H1 (cell line): ENCODE results near the gene RHOV. TPM values are rescaled to one million over a fixed set of nuclear protein-coding genes. Genes with fewer than 3 reads are reported as not detected.

Source experiments
- CTCF ChIA-PET: fragments of 300-600 bp; sonication (Branson Sonifier 250); formaldehyde crosslinking; loops from one replicate; lab custom pipeline; 2021; ENCODE audit not compliant: partially characterized antibody; lab: Charles Lee
- POLR2A ChIA-PET: fragments of 300-600 bp; sonication (Branson Sonifier 250); formaldehyde crosslinking; loops from one replicate; lab custom pipeline; 2021; ENCODE audit warnings: inconsistent platforms; ENCODE audit not compliant: partially characterized antibody; lab: Charles Lee
- DNase-seq, 2 experiments: peaks; one replicate each; pipeline versions ENCODE4 v3.0.0 to v3.0.0-alpha.2; 2010 to 2022; ENCODE audit warnings: low spot score in 2 of 2, low read depth in 1 of 2, mixed read lengths in 1 of 2
- FAIRE-seq: peaks from 2 replicates; lab custom pipeline; 2011; peaks lifted over from hg19 to GRCh38; lab: Jason Lieb, UNC
- H2AFZ ChIP-seq: 2 replicates; pipeline ENCODE4 v1.8.1; 2012; ENCODE audit warnings: low read length, inconsistent platforms
- H2AK5ac ChIP-seq: 2 replicates; pipeline ENCODE4 v1.6.1; 2013; ENCODE audit warnings: low read depth, low read length
- H2BK120ac ChIP-seq: replicated peaks from 2 replicates; pipeline ENCODE3; 2013; ENCODE audit warnings: low read depth, low read length, inconsistent platforms
- H2BK12ac ChIP-seq: 2 replicates; pipeline ENCODE4 v1.6.1; 2013; ENCODE audit warnings: low read depth, low read length
- H2BK15ac ChIP-seq: 2 replicates; pipeline ENCODE4 v1.6.1; 2013; ENCODE audit warnings: low read length
- H2BK20ac ChIP-seq: 2 replicates; pipeline ENCODE4 v1.6.1; 2013; ENCODE audit warnings: low read length
- H2BK5ac ChIP-seq: 2 replicates; pipeline ENCODE4 v1.6.1; 2013; ENCODE audit warnings: low read depth, low read length
- H3K14ac ChIP-seq: 2 replicates; pipeline ENCODE4 v1.6.1; 2013; ENCODE audit warnings: inconsistent platforms; ENCODE audit not compliant: insufficient read length
- H3K18ac ChIP-seq: 2 replicates; pipeline ENCODE4 v1.6.1; 2013; ENCODE audit warnings: low read length; ENCODE audit errors: extremely low read depth
- H3K23ac ChIP-seq: 2 replicates; pipeline ENCODE4 v1.6.1; 2013; ENCODE audit warnings: inconsistent platforms; ENCODE audit not compliant: insufficient read length
- H3K23me2 ChIP-seq: 2 replicates; pipeline ENCODE4 v1.6.1; 2013; ENCODE audit warnings: low read depth, low read length
- H3K27ac ChIP-seq: 2 replicates; pipeline ENCODE4 v1.6.1; 2011; ENCODE audit warnings: low read depth, low read length, inconsistent platforms
- H3K27me3 ChIP-seq, 4 experiments: replicated peaks in 1 of 4; 1 replicate in 1 of 4; 2 replicates in 3 of 4; pipeline versions ENCODE4 v1.6.1 to v1.8.1; 2011 to 2013; ENCODE audit warnings: low read length in 3 of 4, mild to moderate bottlenecking in 3 of 4, inconsistent platforms in 2 of 4, mixed read lengths in 2 of 4, moderate library complexity in 1 of 4; ENCODE audit not compliant: control insufficient read depth in 3 of 4, insufficient read depth in 3 of 4; ENCODE audit errors: extremely low read depth in 1 of 4
- H3K36me3 ChIP-seq, 4 experiments: 2 replicates each; pipeline versions ENCODE4 v1.6.1 to v1.8.1; 2011 to 2013; ENCODE audit warnings: mild to moderate bottlenecking in 4 of 4, low read length in 3 of 4, moderate library complexity in 2 of 4, control low read depth in 1 of 4, inconsistent platforms in 1 of 4; ENCODE audit not compliant: insufficient read depth in 4 of 4, control insufficient read depth in 2 of 4
- H3K4ac ChIP-seq: replicated peaks from 2 replicates; pipeline ENCODE3; 2013; ENCODE audit warnings: low read length, low read depth, mixed read lengths, inconsistent platforms; ENCODE audit not compliant: insufficient read length
- H3K4me1 ChIP-seq, 4 experiments: replicated peaks in 1 of 4; 1 replicate in 1 of 4; 2 replicates in 3 of 4; pipeline versions ENCODE4 v1.6.1 to v1.8.1; 2011 to 2013; ENCODE audit warnings: low read length in 3 of 4, inconsistent platforms in 2 of 4, mixed read lengths in 1 of 4; ENCODE audit not compliant: insufficient read depth in 4 of 4, control insufficient read depth in 3 of 4
- H3K4me2 ChIP-seq, 2 experiments: 2 replicates each; pipeline versions ENCODE4 v1.6.1 to v1.8.1; 2011 to 2013; ENCODE audit warnings: low read depth in 2 of 2, low read length in 2 of 2, control low read depth in 1 of 2, inconsistent platforms in 1 of 2, mild to moderate bottlenecking in 1 of 2; ENCODE audit not compliant: insufficient read depth in 1 of 2
- H3K4me3 ChIP-seq, 4 experiments: fragments of 200-600, 300-600 bp in 1 of 4; sonication (generic), shearing (Covaris generic), sonication (Bioruptor Twin) in 1 of 4; 2 replicates each; pipeline versions ENCODE4 v1.5.1 to v1.8.1; 2011 to 2016; ENCODE audit warnings: low read length in 4 of 4, low read depth in 3 of 4, control low read depth in 2 of 4, inconsistent platforms in 2 of 4, mild to moderate bottlenecking in 2 of 4, mixed read lengths in 1 of 4, moderate library complexity in 1 of 4; ENCODE audit not compliant: insufficient read depth in 2 of 4; ENCODE audit errors: extremely low read depth in 1 of 4
- H3K56ac ChIP-seq: replicated peaks from 2 replicates; pipeline ENCODE3; 2013; ENCODE audit warnings: low read depth, mild to moderate bottlenecking, mixed read lengths, low read length, inconsistent platforms; ENCODE audit not compliant: insufficient read length
- H3K79me1 ChIP-seq: 2 replicates; pipeline ENCODE4 v1.6.1; 2013; ENCODE audit warnings: low read depth, low read length, control low read depth
- H3K79me2 ChIP-seq, 2 experiments: 2 replicates each; pipeline versions ENCODE4 v1.6.1 to v1.8.1; 2012 to 2013; ENCODE audit warnings: low read length in 2 of 2, mild to moderate bottlenecking in 2 of 2, inconsistent platforms in 1 of 2; ENCODE audit not compliant: insufficient read depth in 2 of 2, control insufficient read depth in 1 of 2
- H3K9ac ChIP-seq, 4 experiments: replicated peaks in 1 of 4; 1 replicate in 1 of 4; 2 replicates in 3 of 4; pipeline versions ENCODE4 v1.6.1 to v1.8.1; 2011 to 2013; ENCODE audit warnings: low read depth in 3 of 4, low read length in 3 of 4, control low read depth in 2 of 4, mild to moderate bottlenecking in 2 of 4, moderate library complexity in 2 of 4, inconsistent platforms in 1 of 4; ENCODE audit errors: extremely low read depth in 1 of 4
- H3K9me3 ChIP-seq, 2 experiments: 2 replicates each; pipeline versions ENCODE4 v1.6.1 to v1.8.1; 2012 to 2013; ENCODE audit warnings: mild to moderate bottlenecking in 2 of 2, moderate library complexity in 2 of 2, control low read depth in 1 of 2, inconsistent platforms in 1 of 2, low read depth in 1 of 2, low read length in 1 of 2, mixed read lengths in 1 of 2; ENCODE audit not compliant: insufficient read depth in 2 of 2
- H4K20me1 ChIP-seq, 2 experiments: replicated peaks in 1 of 2; 2 replicates each; pipeline versions ENCODE3 to v1.8.1; 2011 to 2013; ENCODE audit warnings: inconsistent platforms in 2 of 2, low read length in 2 of 2, mild to moderate bottlenecking in 1 of 2; ENCODE audit not compliant: insufficient read depth in 2 of 2, control insufficient read depth in 1 of 2
- H4K5ac ChIP-seq: 2 replicates; pipeline ENCODE4 v1.6.1; 2013; ENCODE audit warnings: low read length, low read depth, mixed read lengths, inconsistent platforms; ENCODE audit not compliant: insufficient read length
- H4K8ac ChIP-seq: 2 replicates; pipeline ENCODE4 v1.8.0; 2013; ENCODE audit warnings: mild to moderate bottlenecking, moderate library complexity, low read length, inconsistent platforms; ENCODE audit not compliant: insufficient read depth; ENCODE audit errors: extremely low read depth
- H4K91ac ChIP-seq: replicated peaks from 2 replicates; pipeline ENCODE3; 2013; ENCODE audit warnings: low read length, mixed read lengths, inconsistent platforms; ENCODE audit not compliant: insufficient read length
- CBX5 ChIP-seq: fragments of 300-800, 300-1000 bp; sonication (generic); IDR thresholded peaks from 2 replicates; pipeline ENCODE4 v1.7.1; 2016; ENCODE audit warnings: antibody characterized with exemption, low read length, low read depth
- KDM1A ChIP-seq: fragments of 200-600, 300-600 bp; sonication (generic); IDR thresholded peaks from 2 replicates; pipeline ENCODE4 v1.7.1; 2016; ENCODE audit warnings: mild to moderate bottlenecking, low read length, borderline replicate concordance
- KDM4A ChIP-seq: IDR thresholded peaks from one replicate; pipeline ENCODE4 v1.7.1; 2012; ENCODE audit warnings: low read depth, mild to moderate bottlenecking, moderate library complexity, low read length, inconsistent platforms; ENCODE audit not compliant: severe bottlenecking
- MAX ChIP-seq: IDR thresholded peaks from 2 replicates; pipeline ENCODE4 v1.6.1; 2012; ENCODE audit warnings: inconsistent platforms
- POU5F1 ChIP-seq: IDR thresholded peaks from 2 replicates; pipeline ENCODE4 v1.6.1; 2011; ENCODE audit warnings: low read depth, mild to moderate bottlenecking, low read length, moderate library complexity
- SIN3A ChIP-seq, 2 experiments: IDR thresholded peaks in 1 of 2; conservative IDR thresholded peaks in 1 of 2; 2 replicates each; pipeline ENCODE4 v1.6.1; 2011 to 2012; ENCODE audit warnings: low read length in 2 of 2, improper control_type of control experiment in 1 of 2, low read depth in 1 of 2, mild to moderate bottlenecking in 1 of 2
- TBP ChIP-seq: IDR thresholded peaks from 2 replicates; pipeline ENCODE4 v1.6.1; 2011; ENCODE audit warnings: low read depth, low read length, improper control_type of control experiment
- WGBS, 2 experiments: shearing (Covaris generic) in 1 of 2; methylation state at CpG; one replicate each; pipeline versions ENCODE4 v1.1.6 to v1.1.7; 2013 to 2015; ENCODE audit warnings: low lambda C conversion rate in 2 of 2, mixed read lengths in 2 of 2, inconsistent platforms in 1 of 2, low coverage in 1 of 2, missing lambda C conversion rate in 1 of 2; ENCODE audit not compliant: insufficient replicate concordance in 2 of 2, insufficient coverage in 1 of 2, insufficient read length in 1 of 2; ENCODE audit errors: extremely low coverage in 1 of 2, missing lambda C conversion rate in 1 of 2; 5-methylcytosine and 5-hydroxymethylcytosine counted together
- long read RNA-seq, 2 experiments: library from RNA in 1 of 2; library from capped mRNA in 1 of 2; stranded (forward); transcript quantifications; one replicate each; pipeline ENCODE4 v2.0.0, GENCODE V29; 2021; ENCODE audit warnings: inconsistent platforms in 1 of 2
- polyA minus RNA-seq, 3 experiments: library from RNA; depleted of rRNA, polyadenylated mRNA; stranded (reverse); fragments of >200 nt; gene quantifications; 1 replicate in 2 of 3; 2 replicates in 1 of 3; pipeline ENCODE4 v1.2.3, GENCODE V29; 2011
- polyA plus RNA-seq, 7 experiments: library from polyadenylated mRNA; depleted of rRNA in 3 of 7; stranded (reverse) in 5 of 7; unstranded in 2 of 7; fragments of >200 nt in 5 of 7; fragments of 200-250 nt in 2 of 7; gene quantifications; 1 replicate in 5 of 7; 2 replicates in 1 of 7; 4 replicates in 1 of 7; pipeline versions ENCODE4 v1.2.1 to v1.2.3, GENCODE V29; 2011 to 2013; ENCODE audit warnings: missing spikeins in 2 of 7, mixed read lengths in 2 of 7
- total RNA-seq: library from RNA; stranded (reverse); fragmentation: NEBNext Ultra II Directional; extraction: Animal tissue kit (Norgen Biotek cat#: 25700); gene quantifications from 2 replicates; pipeline ENCODE4 v1.2.1, GENCODE V29; 2021

Gene RHOV
- total RNA-seq: 2.4 and 2.7 TPM in 2 replicates
- polyA plus RNA-seq (2011; rRNA removed): 1.5 and 2.2 TPM in 2 replicates
- 2.8 TPM for polyA plus RNA-seq (2011; cell fraction: cytosol; rRNA removed)
- 2.0 TPM for polyA plus RNA-seq (2011; cell fraction: nucleus; rRNA removed)
- 3.6 to 3.9 TPM (median 3.7 TPM) in 4 replicates for polyA plus RNA-seq (2012, experiment 1 of 2)
- polyA plus RNA-seq (2012, experiment 2 of 2): 2.3 TPM
- 1.5 TPM for polyA plus RNA-seq (2013, experiment 1 of 2)
- 1.4 TPM for polyA plus RNA-seq (2013, experiment 2 of 2)
- polyA minus RNA-seq (2011; rRNA and poly(A)+ RNA removed): 1.3 and 1.5 TPM in 2 replicates
- 2.4 TPM for polyA minus RNA-seq (2011; cell fraction: cytosol; rRNA and poly(A)+ RNA removed)
- 2.9 TPM for polyA minus RNA-seq (2011; cell fraction: nucleus; rRNA and poly(A)+ RNA removed)
- long read RNA-seq, experiment 1, partial matches to known transcripts: 0 of 1 reads
- long read RNA-seq, experiment 1, other reads (novel, unspliced or antisense): 0 of 1 reads
- long read RNA-seq, experiment 2: 0 reads

- Histone ChIP-seq H2BK5ac (peak within 1 kb of the TSS; percentile 71; the same call in 1 of the 2 replicates), H3K36me3 (no peaks in the 10 kb centered on the region), H4K20me1 (no peaks in the 10 kb centered on the region), H2BK15ac (0 out of 2 replicates have a peak within 1 kb of the TSS, but pooled peaks have one; percentile 88), H2BK12ac (peak within 1 kb of the TSS; percentile 75; the same call in 1 of the 2 replicates), H4K5ac (peak within 1 kb of the TSS; percentile 65), H3K4me1 (peaks cover 0 to 18% (median 12%) of the 10 kb centered on the region in 4 experiments; a peak in 6 of 7 replicates), H2AK5ac (no peak within 1 kb of the TSS), H3K27me3 (0 out of 7 replicates have a peak, but pooled peaks cover 0 to 2% (median 0%) of the 10 kb centered on the region in 4 experiments), H3K23ac (no peak within 1 kb of the TSS), H3K4ac (no peak within 1 kb of the TSS), H3K4me3 (peak within 1 kb of the TSS; percentile 45 to 70 (median 58)), H3K18ac (peak within 1 kb of the TSS; percentile 71), H3K9me3 (no peaks in the 10 kb centered on the region), H2BK120ac (no peak within 1 kb of the TSS), H3K56ac (no peak within 1 kb of the TSS), H3K79me2 (no peaks in the 10 kb centered on the region), H3K27ac (no peak within 1 kb of the TSS), H2BK20ac (0 out of 2 replicates have a peak within 1 kb of the TSS, but pooled peaks have one; percentile 48), H4K91ac (peak within 1 kb of the TSS; percentile 29), H2AFZ (peak within 1 kb of the TSS; percentile 21; the same call in 1 of the 2 replicates), H4K8ac (peak within 1 kb of the TSS; percentile 81; the same call in 1 of the 2 replicates), H3K79me1 (no peaks in the 10 kb centered on the region), H3K4me2 (peak within 1 kb of the TSS; percentile 54 to 95), H3K14ac (no peak within 1 kb of the TSS), H3K9ac (no peak within 1 kb of the TSS), H3K23me2 (no peaks in the 10 kb centered on the region)
- peak; percentile 51 to 87 for DNase-seq
- POLR2A ChIA-PET: interaction anchor here (0.7 to 2.2 kb wide), 15 partner anchors 13 to 92 kb away, joined by 3 to 9 read pairs (median 3); partner anchors contain the start of genes CHAC1, SPINT1 and VPS18
- CTCF ChIA-PET: interaction anchor here (0.6 to 7.8 kb wide), 16 partner anchors 21 to 162 kb away, joined by 3 to 51 read pairs (median 3); partner anchors contain the start of genes DLL4, DNAJC17, GCHFR and VPS18
- WGBS, 2 experiments: 3% methylated on average over 25 of the region's 74 CpGs; no CpG with 5 or more reads in 1 of the 2 experiments
- FAIRE-seq: no peak
- TF ChIP-seq SIN3A (conservative IDR thresholded peaks at IDR 0.05 in 1 of 2, IDR thresholded peaks at IDR 0.05 in 1 of 2; ENCODE audit: low read depth in 1 of 2, low read length in 2 of 2) (0 out of 4 replicates have a peak, but pooled peaks have one; percentile 18 to 19), KDM4A (peak; percentile 95), KDM1A (no peak), CBX5 (no peak), POU5F1 (no peak), MAX (peak; percentile 24; the same call in 1 of the 2 replicates), TBP (peak; percentile 83)
Measured at GRCh38 chr15:40873694-40874561, at the start of gene RHOV. RHOV (minus strand) TSS chr15:40874234; CDS start chr15:40874139, 95 bp downstream.
